Cardiac muscle cell (in vitro differentiated cells and primary cell): ENCODE data around the gene MAP4. TPM values are rescaled to one million over a fixed set of nuclear protein-coding genes. Genes with fewer than 3 reads are reported as not detected.

ENCODE experiments used
- DNase-seq, 2 donors: peaks; one replicate each; pipeline versions ENCODE4 v3.0.0 to v3.0.0-alpha.2; 2010 to 2017; ENCODE audit warnings: low read depth in 1 of 2, low spot score in 1 of 2
- H3K27ac ChIP-seq: fragments of 200-600 bp; sonication (generic); 2 replicates; pipeline ENCODE4 v1.5.1; 2016
- H3K27me3 ChIP-seq: fragments of 200-600 bp; sonication (generic); 2 replicates; pipeline ENCODE4 v1.6.0; 2016; ENCODE audit warnings: control low read depth
- H3K36me3 ChIP-seq: fragments of 200-600 bp; sonication (generic); 2 replicates; pipeline ENCODE4 v1.5.1; 2016; ENCODE audit warnings: control low read depth
- H3K4me1 ChIP-seq: fragments of 200-600 bp; sonication (generic); 2 replicates; pipeline ENCODE4 v1.8.1; 2017; ENCODE audit warnings: low read depth, mild to moderate bottlenecking, mixed run types
- H3K4me3 ChIP-seq: fragments of 200-600 bp; sonication (generic); 2 replicates; pipeline ENCODE4 v1.5.1; 2016; ENCODE audit warnings: mild to moderate bottlenecking
- H3K9me3 ChIP-seq: fragments of 200-600 bp; sonication (generic); 2 replicates; pipeline ENCODE4 v1.5.1; 2017; ENCODE audit warnings: low read depth, mild to moderate bottlenecking, control low read depth
- CTCF ChIP-seq: IDR thresholded peaks from 2 replicates; pipeline ENCODE4 v1.5.1; 2012; ENCODE audit warnings: low read depth, mild to moderate bottlenecking, low read length
- polyA plus RNA-seq: library from polyadenylated mRNA; unstranded; fragments of >200 nt; fragmentation: Nextera tagmentation; extraction: Ambion mirVana; gene quantifications from 2 replicates; pipeline ENCODE4 v1.2.1, GENCODE V29; 2016
- total RNA-seq: library from RNA; depleted of rRNA; stranded (reverse); fragments of >200 nt; gene quantifications from 2 replicates; pipeline ENCODE4 v1.2.3, GENCODE V29; 2016

MAP4 gene
- total and polyA plus RNA-seq, 2 experiments from 2014 or later: 136 to 138 TPM

GRCh38 chr3:48000212-48000611 is 16.0 kb downstream of the MAP4 start:
- H3K36me3 ChIP-seq: peaks cover 5% of the 10 kb centered on the region
- no peak overlapping the region for H3K27ac ChIP-seq
- TF ChIP-seq CTCF: no peak
- DNase-seq: no peak
- H3K9me3 ChIP-seq: no peaks in the 10 kb centered on the region
- no peaks in the 10 kb centered on the region for H3K27me3 ChIP-seq
- H3K4me3 ChIP-seq: no peak overlapping the region
- H3K4me1 ChIP-seq: peaks cover 5% of the 10 kb centered on the region

- Histone ChIP-seq H3K9me3 (no peaks in the 10 kb centered on the region), H3K4me3 (no peak overlapping the region), H3K27me3 (no peaks in the 10 kb centered on the region), H3K27ac (no peak overlapping the region), H3K36me3 (peaks cover 5% of the 10 kb centered on the region), H3K4me1 (peaks cover 5% of the 10 kb centered on the region)
- TF ChIP-seq CTCF: no peak
- DNase-seq: no peak
Measured at GRCh38 chr3:47996440-47996839, 19.8 kb downstream of the MAP4 start.

- H3K4me3 ChIP-seq: no peak overlapping the region
- H3K27me3 ChIP-seq: no peaks in the 10 kb centered on the region
- no peak for TF ChIP-seq CTCF
- H3K9me3 ChIP-seq: no peaks in the 10 kb centered on the region
- peaks cover 5% of the 10 kb centered on the region for H3K36me3 ChIP-seq
- no peak for DNase-seq
- peaks cover 5% of the 10 kb centered on the region for H3K4me1 ChIP-seq
- no peak overlapping the region for H3K27ac ChIP-seq
Measured at GRCh38 chr3:47994180-47994579, 22.0 kb downstream of the MAP4 start.

- Histone ChIP-seq H3K36me3 (no peaks in the 10 kb centered on the region), H3K4me1 (no peaks in the 10 kb centered on the region), H3K9me3 (no peaks in the 10 kb centered on the region), H3K27me3 (no peaks in the 10 kb centered on the region), H3K4me3 (no peak overlapping the region), H3K27ac (no peak overlapping the region)
- TF ChIP-seq CTCF: no peak
- DNase-seq: no peak
Measured at GRCh38 chr3:47991341-47991740, 24.9 kb downstream of the MAP4 start.

GRCh38 chr3:47989981-47990440 is 26.2 kb downstream of the MAP4 start:
- peak; percentile 87 to 95 for DNase-seq
- Histone ChIP-seq H3K4me1 (no peaks in the 10 kb centered on the region), H3K36me3 (no peaks in the 10 kb centered on the region), H3K4me3 (no peak overlapping the region), H3K9me3 (no peaks in the 10 kb centered on the region), H3K27ac (no peak overlapping the region), H3K27me3 (no peaks in the 10 kb centered on the region)
- TF ChIP-seq CTCF: peak; percentile 87

- Histone ChIP-seq H3K9me3 (no peaks in the 10 kb centered on the region), H3K36me3 (no peaks in the 10 kb centered on the region), H3K4me3 (no peak overlapping the region), H3K4me1 (no peaks in the 10 kb centered on the region), H3K27ac (no peak overlapping the region), H3K27me3 (no peaks in the 10 kb centered on the region)
- no peak for DNase-seq
- TF ChIP-seq CTCF: no peak
Measured at GRCh38 chr3:47985381-47985780, 30.8 kb downstream of the MAP4 start.
